ENCODE results near the gene DNAH3.
"Not testable (repeated sequence)": the region's sequence is repeated elsewhere in the genome, so short reads cannot be mapped to it uniquely, and the experiment has no call there.

DNAH3 gene

DNA sequence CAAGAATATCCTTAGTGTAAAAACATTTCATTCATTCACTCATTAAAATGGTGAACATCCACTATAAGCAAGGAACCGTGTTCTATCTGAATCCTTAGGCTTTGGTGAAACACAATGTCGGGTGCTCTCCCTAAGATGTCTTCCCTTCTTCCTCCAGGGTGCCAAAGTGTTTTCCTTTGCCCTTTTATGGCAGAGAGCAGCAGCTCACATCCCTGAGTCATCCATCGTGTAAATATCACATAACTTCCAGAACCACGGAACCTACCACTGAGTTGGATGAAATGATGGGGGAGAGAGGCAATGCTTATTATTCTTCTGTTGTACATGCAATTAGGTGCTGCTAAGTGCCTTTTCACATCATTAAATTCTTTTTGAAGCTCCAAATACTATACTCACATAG, 50.2 kb downstream of the DNAH3 start:
- DNase-seq: no peak
- TF ChIP-seq, protein P1, sequence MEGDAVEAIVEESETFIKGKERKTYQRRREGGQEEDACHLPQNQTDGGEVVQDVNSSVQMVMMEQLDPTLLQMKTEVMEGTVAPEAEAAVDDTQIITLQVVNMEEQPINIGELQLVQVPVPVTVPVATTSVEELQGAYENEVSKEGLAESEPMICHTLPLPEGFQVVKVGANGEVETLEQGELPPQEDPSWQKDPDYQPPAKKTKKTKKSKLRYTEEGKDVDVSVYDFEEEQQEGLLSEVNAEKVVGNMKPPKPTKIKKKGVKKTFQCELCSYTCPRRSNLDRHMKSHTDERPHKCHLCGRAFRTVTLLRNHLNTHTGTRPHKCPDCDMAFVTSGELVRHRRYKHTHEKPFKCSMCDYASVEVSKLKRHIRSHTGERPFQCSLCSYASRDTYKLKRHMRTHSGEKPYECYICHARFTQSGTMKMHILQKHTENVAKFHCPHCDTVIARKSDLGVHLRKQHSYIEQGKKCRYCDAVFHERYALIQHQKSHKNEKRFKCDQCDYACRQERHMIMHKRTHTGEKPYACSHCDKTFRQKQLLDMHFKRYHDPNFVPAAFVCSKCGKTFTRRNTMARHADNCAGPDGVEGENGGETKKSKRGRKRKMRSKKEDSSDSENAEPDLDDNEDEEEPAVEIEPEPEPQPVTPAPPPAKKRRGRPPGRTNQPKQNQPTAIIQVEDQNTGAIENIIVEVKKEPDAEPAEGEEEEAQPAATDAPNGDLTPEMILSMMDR (IDR thresholded peaks at IDR 0.05): no peak
- Mint-ChIP-seq H3K27me3 (ENCODE audit: low read depth, poor library complexity) (peaks cover 14% of the 10 kb centered on the region), H3K4me3 (no peak overlapping the region), H3K27ac (no peak overlapping the region), H3K36me3 (ENCODE audit: low read depth) (no peaks in the 10 kb centered on the region), H3K9me3 (no peaks in the 10 kb centered on the region), H3K4me1 (peaks cover 18% of the 10 kb centered on the region)

DNA sequence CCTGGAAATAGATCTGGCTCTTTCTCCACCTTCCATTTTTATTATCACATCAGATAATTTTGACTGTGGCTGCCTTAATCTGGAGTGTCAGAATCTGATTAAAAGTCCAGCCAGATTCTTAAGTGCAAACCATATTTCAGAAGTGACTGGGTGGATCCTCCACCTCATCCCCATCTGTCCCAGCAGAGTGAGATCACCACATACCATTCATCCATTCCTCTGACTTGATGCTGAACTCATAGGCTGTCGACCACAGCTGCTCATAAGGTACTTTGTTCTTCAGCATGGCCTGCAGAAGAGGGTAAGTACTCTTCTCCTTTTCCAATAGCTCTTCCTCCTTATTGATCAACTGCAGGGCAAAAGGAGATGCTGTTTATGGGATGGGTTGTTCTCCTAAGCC, 53.5 kb downstream of the DNAH3 start:
- H3K4me3 Mint-ChIP-seq: no peak overlapping the region
- H3K9me3 Mint-ChIP-seq: peaks cover 18% of the 10 kb centered on the region
- no peak for DNase-seq
- H3K36me3 Mint-ChIP-seq (ENCODE audit: low read depth): no peaks in the 10 kb centered on the region
- peaks cover 2% of the 10 kb centered on the region for H3K4me1 Mint-ChIP-seq
- H3K27me3 Mint-ChIP-seq (ENCODE audit: low read depth, poor library complexity): peaks cover 13% of the 10 kb centered on the region
- H3K27ac Mint-ChIP-seq: no peak overlapping the region
- TF ChIP-seq, protein P1 (IDR thresholded peaks at IDR 0.05): no peak

DNA sequence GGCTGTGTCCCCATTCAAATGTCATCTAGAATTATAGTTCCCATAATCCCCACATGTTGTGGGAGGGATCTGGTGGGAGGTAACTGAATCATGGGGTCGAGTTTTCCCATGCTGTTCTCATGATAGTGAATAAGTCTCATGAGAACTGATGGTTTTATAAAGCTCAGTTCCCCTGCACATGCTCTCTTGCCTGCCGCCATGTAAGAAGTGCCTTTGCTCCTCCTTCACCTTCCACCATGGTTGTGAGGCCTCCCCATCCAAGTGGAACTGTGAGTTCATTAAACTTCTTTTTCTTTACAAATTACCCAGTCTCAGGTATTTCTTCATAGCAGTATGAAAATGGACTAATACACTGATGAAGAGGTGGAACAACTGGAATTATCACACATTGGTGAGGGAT, 55.9 kb downstream of the DNAH3 start:
- not testable (repeated sequence) for H3K36me3 Mint-ChIP-seq (ENCODE audit: low read depth); H3K27ac Mint-ChIP-seq; H3K4me3 Mint-ChIP-seq; H3K4me1 Mint-ChIP-seq; DNase-seq
- Mint-ChIP-seq H3K27me3 (ENCODE audit: low read depth, poor library complexity) (peaks cover 13% of the 10 kb centered on the region), H3K9me3 (peaks cover 19% of the 10 kb centered on the region)

DNA sequence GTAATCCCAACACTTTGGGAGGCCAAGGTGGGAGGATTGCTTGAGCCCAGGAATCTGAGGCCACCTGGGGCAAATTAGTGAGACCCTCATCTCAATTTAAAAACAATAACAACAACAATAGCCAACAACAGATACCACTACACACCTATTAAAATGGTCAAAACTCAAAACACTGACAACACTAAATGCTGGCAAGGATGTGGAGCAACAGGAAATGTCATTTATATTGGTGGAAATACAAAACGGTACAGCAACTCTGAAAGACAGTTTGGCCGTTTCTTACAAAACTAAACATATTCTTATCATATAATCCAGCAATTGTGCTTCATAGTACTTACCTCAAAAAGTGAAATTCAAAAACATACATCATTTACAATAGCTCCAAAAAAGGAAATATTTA, 57.7 kb downstream of the DNAH3 start:
- Mint-ChIP-seq H3K36me3 (ENCODE audit: low read depth) (no peaks in the 10 kb centered on the region), H3K27ac (no peak overlapping the region), H3K4me3 (no peak overlapping the region), H3K9me3 (peaks cover 23% of the 10 kb centered on the region), H3K4me1 (no peaks in the 10 kb centered on the region), H3K27me3 (ENCODE audit: low read depth, poor library complexity) (peaks cover 9% of the 10 kb centered on the region)
- TF ChIP-seq, protein P1 (IDR thresholded peaks at IDR 0.05): no peak
- DNase-seq: no peak

DNA sequence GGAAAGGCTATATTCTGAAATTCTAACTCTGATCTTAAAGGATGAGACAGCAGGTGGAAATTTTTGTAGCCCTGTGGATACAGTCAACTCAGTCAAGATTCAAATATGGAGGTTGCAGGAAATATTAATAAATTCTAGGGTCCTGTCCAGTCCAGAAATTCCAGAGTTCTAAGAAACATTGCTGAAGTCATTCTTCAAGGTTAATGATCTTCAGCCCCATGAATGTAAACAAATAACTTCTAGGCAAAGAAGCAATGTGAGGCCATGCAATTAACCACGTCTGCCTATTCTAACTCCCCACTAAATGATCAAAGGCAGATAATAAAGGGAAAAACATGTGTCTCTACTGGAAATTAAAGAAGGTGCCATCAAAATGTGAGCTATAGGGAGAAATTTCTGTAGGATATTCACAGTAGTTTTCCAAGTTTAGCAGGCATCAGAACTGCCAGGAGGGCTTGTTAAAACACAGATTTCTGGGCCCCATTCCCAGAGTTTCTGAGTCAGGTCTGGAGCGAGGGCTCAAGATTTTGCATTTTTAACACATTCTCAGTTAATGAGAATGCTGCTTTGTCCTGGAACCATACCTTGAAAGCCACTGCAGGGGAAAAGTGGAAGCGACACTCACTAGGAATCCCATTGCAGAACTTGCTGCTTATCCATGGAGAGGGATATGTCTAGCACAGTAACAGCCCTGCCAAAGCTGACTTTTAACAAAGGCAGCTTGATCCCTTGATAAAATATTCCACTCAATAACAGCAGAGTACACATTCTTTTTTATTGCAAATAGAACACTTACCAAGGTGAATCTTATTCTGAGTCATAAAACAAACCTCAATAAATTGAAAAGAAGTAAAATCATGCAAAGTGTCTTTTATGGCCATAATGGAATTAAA, 61.8 kb downstream of the DNAH3 start:
- no peak for DNase-seq
- Mint-ChIP-seq H3K27ac (no peak overlapping the region), H3K27me3 (ENCODE audit: low read depth, poor library complexity) (peaks cover 2% of the 10 kb centered on the region)

GRCh38 chr16:21088143-21088542, 62.5 kb downstream of the DNAH3 start:
- Mint-ChIP-seq H3K27me3 (ENCODE audit: low read depth, poor library complexity) (peaks cover 2% of the 10 kb centered on the region), H3K27ac (no peak overlapping the region), H3K9me3 (peaks cover 11% of the 10 kb centered on the region), H3K36me3 (ENCODE audit: low read depth) (no peaks in the 10 kb centered on the region), H3K4me1 (peaks cover 5% of the 10 kb centered on the region), H3K4me3 (no peak overlapping the region)
- DNase-seq: no peak
- TF ChIP-seq, protein P1 (IDR thresholded peaks at IDR 0.05): no peak

More for the DNA sequence above, 61.8 kb downstream of the DNAH3 start:
- H3K36me3 Mint-ChIP-seq (ENCODE audit: low read depth): no peaks in the 10 kb centered on the region
- peaks cover 14% of the 10 kb centered on the region for H3K9me3 Mint-ChIP-seq
- H3K4me3 Mint-ChIP-seq: no peak overlapping the region
- H3K4me1 Mint-ChIP-seq: peaks cover 5% of the 10 kb centered on the region
- TF ChIP-seq, protein P1 (IDR thresholded peaks at IDR 0.05): no peak
